ENCODE measurements around the gene SUPT3H.
A peak's percentile ranks its signal among the peaks of the same experiment; 100 is the strongest.

Gene SUPT3H

GRCh38 chr6:44779130-44779826 lies 598.5 kb downstream of the SUPT3H start:
- Histone ChIP-seq H3K27me3 (ENCODE audit: insufficient read depth, low read length, poor library complexity) (no peaks in the 10 kb centered on the region), H4K5ac (ENCODE audit: low read length) (no peak overlapping the region), H3K79me2 (ENCODE audit: control insufficient read depth, insufficient read depth, low read length) (no peaks in the 10 kb centered on the region), H2BK120ac (ENCODE audit: low read depth, low read length) (no peak overlapping the region), H3K9ac (ENCODE audit: low read length) (no peak overlapping the region), H3K56ac (ENCODE audit: low read length) (no peak overlapping the region), H3K4ac (ENCODE audit: low read depth, low read length) (no peak overlapping the region), H3K36me3 (ENCODE audit: control insufficient read depth, insufficient read depth, low read length) (no peaks in the 10 kb centered on the region), H2BK15ac (replicated peaks; ENCODE audit: low read depth) (no peak overlapping the region), H3K4me3 (ENCODE audit: low read length) (no peak overlapping the region), H3K4me1 (ENCODE audit: control insufficient read depth, low read depth, low read length) (no peaks in the 10 kb centered on the region), H4K8ac (ENCODE audit: low read depth, low read length) (no peak overlapping the region), H2AK5ac (ENCODE audit: low read length) (no peak overlapping the region), H3K27ac (ENCODE audit: low read depth, low read length) (no peak overlapping the region), H3K18ac (ENCODE audit: low read length) (no peak overlapping the region), H3K79me1 (ENCODE audit: low read length) (no peaks in the 10 kb centered on the region), H3K23ac (ENCODE audit: low read length) (no peak overlapping the region), H2BK5ac (ENCODE audit: low read length) (no peak overlapping the region), H3K4me2 (ENCODE audit: low read length) (no peak overlapping the region)
- WGBS (ENCODE audit: extremely low coverage, insufficient coverage, low lambda C conversion rate) = no CpG with 5 or more reads among the region's 8 CpGs
- DNase-seq = no peak

Small RNAs within 50 kb of the gene (small RNA-seq; reads per million reads assigned to genes)
- 2.5 reads per million, percentile 34 among the genes with 10 or more reads in this experiment for gene MIR586 (ENCODE audit: insufficient read depth)
